IMR-90 (cell line): ENCODE data around the gene GJA4. TPM values are rescaled to one million over a fixed set of nuclear protein-coding genes. Genes with fewer than 3 reads are reported as not detected.

Experiments used
- ATAC-seq: fragments of 200-7000 bp; cut with Tn5 transposase; 2 replicates; pipeline ENCODE4 v1.9.1; 2020; ENCODE audit warnings: low read depth, mild to moderate bottlenecking, moderate library complexity
- BruUV-seq: library from RNA; stranded (reverse); fragments of 400-500 nt; replicated peaks from 2 replicates; lab custom pipeline; 2021; lab: Mats Ljungman, UMichigan
- CTCF ChIA-PET: fragments of 300-600 bp; formaldehyde crosslinking; extraction: SDS; loops from one replicate; lab custom pipeline; 2021; ENCODE audit warnings: antibody characterized with exemption; lab: Yijun Ruan, JAX
- POLR2A ChIA-PET: fragments of 300-600 bp; sonication (Branson Sonifier 250); formaldehyde crosslinking; loops from one replicate; lab custom pipeline; 2022; ENCODE audit warnings: antibody characterized with exemption; ENCODE audit not compliant: unreplicated experiment; lab: Charles Lee
- DNase-seq: peaks from one replicate; pipeline ENCODE4 v3.0.0; 2013
- H2AFZ ChIP-seq: replicated peaks from 2 replicates; pipeline ENCODE3; 2013; ENCODE audit warnings: low read length, mild to moderate bottlenecking; ENCODE audit not compliant: poor library complexity
- H2AK5ac ChIP-seq: 2 replicates; pipeline ENCODE4 v1.6.1; 2013; ENCODE audit warnings: low read depth, low read length, inconsistent platforms
- H2AK9ac ChIP-seq: replicated peaks from 2 replicates; pipeline ENCODE3; 2013; ENCODE audit warnings: mild to moderate bottlenecking, low read depth, low read length, moderate library complexity; ENCODE audit not compliant: poor library complexity
- H2BK120ac ChIP-seq: 2 replicates; pipeline ENCODE4 v1.6.1; 2013; ENCODE audit warnings: low read depth, low read length, inconsistent platforms
- H2BK15ac ChIP-seq: 3 replicates; pipeline ENCODE4 v1.6.1; 2013; ENCODE audit warnings: low read depth, low read length, inconsistent platforms
- H2BK20ac ChIP-seq: 2 replicates; pipeline ENCODE4 v1.6.1; 2013; ENCODE audit warnings: low read depth, mild to moderate bottlenecking, inconsistent platforms, low read length, moderate library complexity
- H2BK5ac ChIP-seq: 2 replicates; pipeline ENCODE4 v1.6.1; 2013; ENCODE audit warnings: mild to moderate bottlenecking, low read depth, low read length, inconsistent platforms; ENCODE audit not compliant: poor library complexity, severe bottlenecking
- H3K14ac ChIP-seq: replicated peaks from 2 replicates; pipeline ENCODE4 v1.6.1; 2013; ENCODE audit warnings: low read depth, low read length, inconsistent platforms
- H3K18ac ChIP-seq: 2 replicates; pipeline ENCODE4 v1.6.1; 2013; ENCODE audit warnings: low read depth, low read length, control low read depth
- H3K23ac ChIP-seq: 2 replicates; pipeline ENCODE4 v1.6.1; 2013; ENCODE audit warnings: low read depth, low read length, inconsistent platforms
- H3K27ac ChIP-seq: 2 replicates; pipeline ENCODE4 v1.5.1; 2013; ENCODE audit warnings: mild to moderate bottlenecking, control low read depth, low read length; ENCODE audit not compliant: insufficient read depth
- H3K27me3 ChIP-seq: 2 replicates; pipeline ENCODE4 v1.6.1; 2013; ENCODE audit warnings: low read length; ENCODE audit not compliant: control insufficient read depth, insufficient read depth
- H3K36me3 ChIP-seq: 2 replicates; pipeline ENCODE4 v1.6.1; 2013; ENCODE audit warnings: low read length, mixed read lengths; ENCODE audit not compliant: control insufficient read depth, insufficient read depth
- H3K4ac ChIP-seq: 2 replicates; pipeline ENCODE4 v1.6.1; 2013; ENCODE audit warnings: low read depth, low read length, inconsistent platforms
- H3K4me1 ChIP-seq: 2 replicates; pipeline ENCODE4 v1.6.1; 2013; ENCODE audit warnings: low read length, mixed read lengths; ENCODE audit not compliant: control insufficient read depth, insufficient read depth
- H3K4me2 ChIP-seq: 2 replicates; pipeline ENCODE4 v1.6.1; 2013; ENCODE audit warnings: low read depth, mild to moderate bottlenecking, control low read depth, low read length, moderate library complexity
- H3K4me3 ChIP-seq: 2 replicates; pipeline ENCODE4 v1.5.1; 2013; ENCODE audit warnings: low read depth, mild to moderate bottlenecking, control low read depth, low read length, moderate library complexity; ENCODE audit not compliant: insufficient read depth
- H3K56ac ChIP-seq: 2 replicates; pipeline ENCODE4 v1.6.1; 2013; ENCODE audit warnings: low read length, inconsistent platforms; ENCODE audit not compliant: insufficient read depth; ENCODE audit errors: extremely low read depth
- H3K79me1 ChIP-seq, 2 experiments: 2 replicates each; pipeline ENCODE4 v1.6.1; 2013; ENCODE audit warnings: low read length in 2 of 2, inconsistent platforms in 1 of 2, low read depth in 1 of 2
- H3K9ac ChIP-seq: 2 replicates; pipeline ENCODE4 v1.6.1; 2013; ENCODE audit warnings: low read depth, low read length, control low read depth
- H3K9me1 ChIP-seq: 2 replicates; pipeline ENCODE4 v1.6.1; 2013; ENCODE audit warnings: low read length, inconsistent platforms; ENCODE audit not compliant: insufficient read depth
- H3K9me3 ChIP-seq: 2 replicates; pipeline ENCODE4 v1.6.1; 2013; ENCODE audit warnings: low read length; ENCODE audit not compliant: control insufficient read depth, insufficient read depth
- H4K20me1 ChIP-seq: 2 replicates; pipeline ENCODE4 v1.6.1; 2013; ENCODE audit warnings: low read length, inconsistent platforms; ENCODE audit not compliant: insufficient read depth
- H4K5ac ChIP-seq: 2 replicates; pipeline ENCODE4 v1.6.1; 2013; ENCODE audit warnings: mild to moderate bottlenecking, low read depth, low read length, control low read depth
- H4K8ac ChIP-seq, 2 experiments: 2 replicates each; pipeline ENCODE4 v1.6.1; 2013; ENCODE audit warnings: low read depth in 2 of 2, low read length in 2 of 2, control low read depth in 1 of 2, inconsistent platforms in 1 of 2
- H4K91ac ChIP-seq: 2 replicates; pipeline ENCODE4 v1.6.1; 2013; ENCODE audit warnings: low read depth, low read length, inconsistent platforms; ENCODE audit not compliant: insufficient read depth
- BHLHE40 ChIP-seq: fragments of 150-350 bp; IDR thresholded peaks from 2 replicates; pipeline ENCODE4 v1.6.1; 2016; ENCODE audit warnings: mild to moderate bottlenecking, low read depth, low read length
- CEBPB ChIP-seq: IDR thresholded peaks from 2 replicates; pipeline ENCODE4 v1.6.1; 2012; ENCODE audit warnings: low read depth, low read length, improper control_type of control experiment
- CHD1 ChIP-seq: IDR thresholded peaks from 2 replicates; pipeline ENCODE4 v1.6.1; 2012; ENCODE audit warnings: low read depth, low read length, improper control_type of control experiment
- CTCF ChIP-seq: conservative IDR thresholded peaks from 2 replicates; pipeline ENCODE4 v1.5.1; 2012; ENCODE audit warnings: mild to moderate bottlenecking, low read depth, low read length, improper control_type of control experiment
- ELK1 ChIP-seq: fragments of 150-350 bp; IDR thresholded peaks from 2 replicates; pipeline ENCODE4 v1.6.1; 2016; ENCODE audit warnings: low read depth, mild to moderate bottlenecking, low read length, moderate library complexity, borderline replicate concordance
- MAFK ChIP-seq: IDR thresholded peaks from 2 replicates; pipeline ENCODE4 v1.6.1; 2012; ENCODE audit warnings: low read depth, low read length, improper control_type of control experiment
- MXI1 ChIP-seq: IDR thresholded peaks from 2 replicates; pipeline ENCODE4 v1.6.1; 2012; ENCODE audit warnings: low read depth, mild to moderate bottlenecking, low read length, moderate library complexity, borderline replicate concordance
- POLR2A ChIP-seq: IDR thresholded peaks from 2 replicates; pipeline ENCODE4 v1.6.1; 2012; ENCODE audit warnings: mild to moderate bottlenecking, low read depth, low read length
- RCOR1 ChIP-seq: IDR thresholded peaks from 2 replicates; pipeline ENCODE4 v1.6.1; 2012; ENCODE audit warnings: mild to moderate bottlenecking, low read length, improper control_type of control experiment; ENCODE audit not compliant: insufficient replicate concordance
- RFX5 ChIP-seq: IDR thresholded peaks from 2 replicates; pipeline ENCODE4 v1.8.0; 2012; ENCODE audit warnings: low read depth, mild to moderate bottlenecking, low read length, moderate library complexity
- SMC3 ChIP-seq: fragments of 150-350 bp; IDR thresholded peaks from 2 replicates; pipeline ENCODE4 v1.6.1; 2016; ENCODE audit warnings: low read depth, mild to moderate bottlenecking, antibody characterized with exemption, low read length, moderate library complexity
- WGBS, 2 experiments: methylation state at CpG; one replicate each; pipeline versions ENCODE4 v1.1.5 to v1.1.7; 2013; ENCODE audit warnings: missing lambda C conversion rate in 2 of 2; ENCODE audit not compliant: insufficient read length in 1 of 2; ENCODE audit errors: extremely low coverage in 2 of 2; 5-methylcytosine and 5-hydroxymethylcytosine counted together
- dilution Hi-C: fragments of 300-500 bp; cut with HindIII; formaldehyde crosslinking; loops from one replicate; pipeline ENCODE4 v1.14.3; 2018; ENCODE audit warnings: low sequenced_read_pairs; ENCODE audit not compliant: unreplicated experiment
- in situ Hi-C: fragments of 300-500 bp; cut with MboI; formaldehyde crosslinking; loops from 3 replicates; pipeline ENCODE4 v1.14.3; 2019; ENCODE audit warnings: low sequenced_read_pairs, inconsistent platforms, mixed read lengths
- intact Hi-C: fragments of 100-400 bp; cut with micrococcal nuclease; formaldehyde crosslinking; loops from 2 replicates; pipeline ENCODE4 v1.10.0; 2022
- polyA plus RNA-seq, 3 experiments: library from polyadenylated mRNA; depleted of rRNA; stranded (reverse); fragments of >200 nt; gene quantifications; 2 replicates each; pipeline ENCODE4 v1.2.3, GENCODE V29; 2012; ENCODE audit warnings: low replicate concordance in 1 of 3
- total RNA-seq: library from RNA; depleted of rRNA; stranded (reverse); fragments of >200 nt; gene quantifications from 2 replicates; pipeline ENCODE4 v1.2.3, GENCODE V29; 2012
- TF ChIP-seq, protein P1 (sequence below): fragments of 150-350 bp; IDR thresholded peaks from 2 replicates; pipeline ENCODE4 v1.6.1; 2017; ENCODE audit warnings: mild to moderate bottlenecking, antibody characterized with exemption, low read length, low read depth

The GJA4 gene
- total and polyA plus RNA-seq, 2 of the 4 experiments (the other 2 are of a cell fraction): not detected

GRCh38 chr1:34776911-34777310 is 15.9 kb upstream of the GJA4 start:
- H2BK5ac ChIP-seq: no peak overlapping the region
- H3K9me3 ChIP-seq: no peaks in the 10 kb centered on the region
- no peak overlapping the region for H3K9ac ChIP-seq
- dilution Hi-C loops (no loop called here), intact Hi-C loops (no loop called here), in situ Hi-C loops (no loop called here)
- no peak overlapping the region for H2AK9ac ChIP-seq
- DNase-seq (no peak), ATAC-seq (no peak)
- no peak overlapping the region for H2AFZ ChIP-seq
- H4K20me1 ChIP-seq: no peaks in the 10 kb centered on the region; the same call in 1 of the 2 replicates
- H3K18ac ChIP-seq: no peak overlapping the region
- no peaks in the 10 kb centered on the region for H3K79me1 ChIP-seq
- no peak overlapping the region for H3K23ac ChIP-seq
- H3K36me3 ChIP-seq: no peaks in the 10 kb centered on the region
- TF ChIP-seq, protein P1, sequence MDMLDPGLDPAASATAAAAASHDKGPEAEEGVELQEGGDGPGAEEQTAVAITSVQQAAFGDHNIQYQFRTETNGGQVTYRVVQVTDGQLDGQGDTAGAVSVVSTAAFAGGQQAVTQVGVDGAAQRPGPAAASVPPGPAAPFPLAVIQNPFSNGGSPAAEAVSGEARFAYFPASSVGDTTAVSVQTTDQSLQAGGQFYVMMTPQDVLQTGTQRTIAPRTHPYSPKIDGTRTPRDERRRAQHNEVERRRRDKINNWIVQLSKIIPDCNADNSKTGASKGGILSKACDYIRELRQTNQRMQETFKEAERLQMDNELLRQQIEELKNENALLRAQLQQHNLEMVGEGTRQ: no peak
- TF ChIP-seq CHD1 (no peak), ELK1 (no peak), SMC3 (no peak), CEBPB (no peak), RFX5 (no peak), CTCF (no peak), RCOR1 (no peak), BHLHE40 (no peak), MAFK (no peak), POLR2A (no peak), MXI1 (no peak)
- no peak overlapping the region for H3K27ac ChIP-seq
- H4K91ac ChIP-seq: no peak overlapping the region
- H3K14ac ChIP-seq: no peak overlapping the region
- no peak overlapping the region for H2BK120ac ChIP-seq
- CTCF ChIA-PET: no interaction called here
- BruUV-seq: no TSS peak
- H3K4ac ChIP-seq: no peak overlapping the region
- no peak overlapping the region for H4K8ac ChIP-seq
- no peaks in the 10 kb centered on the region for H3K9me1 ChIP-seq
- no peak overlapping the region for H2BK15ac ChIP-seq
- H4K5ac ChIP-seq: no peak overlapping the region
- no peak overlapping the region for H2BK20ac ChIP-seq
- no peak overlapping the region for H3K4me2 ChIP-seq
- no peak overlapping the region for H2AK5ac ChIP-seq
- no CpG with 5 or more reads among the region's 3 CpGs for whole genome bisulfite sequencing, 2 experiments
- POLR2A ChIA-PET: no interaction called here
- H3K27me3 ChIP-seq: peaks cover 33% of the 10 kb centered on the region
- H3K4me3 ChIP-seq: no peak overlapping the region
- H3K4me1 ChIP-seq: peaks cover 5% of the 10 kb centered on the region; the same call in 1 of the 2 replicates
- no peak overlapping the region for H3K56ac ChIP-seq
